DOHH2 (cell line): ENCODE data around the gene CRACR2A.

Experiments used
- H3F3A ChIP-seq: fragments of 200-600 bp; sonication (generic), shearing (Covaris generic); 2 replicates; pipeline ENCODE4 v1.6.0; 2016; ENCODE audit warnings: antibody characterized with exemption, mild to moderate bottlenecking; ENCODE audit not compliant: control insufficient read depth, insufficient read depth
- H3K27ac ChIP-seq: fragments of 200-600 bp; sonication (generic); 2 replicates; pipeline ENCODE4 v1.5.1; 2014; ENCODE audit warnings: low read depth, mild to moderate bottlenecking, low read length, moderate library complexity
- H3K27me3 ChIP-seq: fragments of 200-600 bp; sonication (generic); 2 replicates; pipeline ENCODE4 v1.6.1; 2014; ENCODE audit warnings: mild to moderate bottlenecking, low read length, mixed read lengths; ENCODE audit not compliant: control insufficient read depth
- H3K36me3 ChIP-seq: fragments of 200-600 bp; sonication (generic); 2 replicates; pipeline ENCODE4 v1.6.1; 2014; ENCODE audit warnings: mild to moderate bottlenecking, low read length, moderate library complexity, mixed read lengths; ENCODE audit not compliant: control insufficient read depth
- H3K4me1 ChIP-seq: fragments of 200-600 bp; sonication (generic); 2 replicates; pipeline ENCODE4 v1.6.1; 2014; ENCODE audit warnings: mild to moderate bottlenecking, low read length, mixed read lengths; ENCODE audit not compliant: control insufficient read depth
- H3K4me2 ChIP-seq: fragments of 200-600 bp; sonication (generic); 2 replicates; pipeline ENCODE4 v1.6.0; 2014; ENCODE audit warnings: mild to moderate bottlenecking, low read length, moderate library complexity
- H3K4me3 ChIP-seq: fragments of 200-600 bp; sonication (generic); 2 replicates; pipeline ENCODE4 v1.5.1; 2014; ENCODE audit warnings: mild to moderate bottlenecking, low read length, mixed read lengths
- H3K79me2 ChIP-seq: fragments of 200-600 bp; sonication (generic); 2 replicates; pipeline ENCODE4 v1.6.1; 2014; ENCODE audit warnings: mild to moderate bottlenecking, low read length, mixed read lengths; ENCODE audit not compliant: control insufficient read depth
- H3K9me2 ChIP-seq: fragments of 200-600 bp; sonication (generic); replicated peaks from 2 replicates; pipeline ENCODE4 v1.6.1; 2014; ENCODE audit warnings: mild to moderate bottlenecking, low read length, mixed read lengths; ENCODE audit not compliant: control insufficient read depth
- H3K9me3 ChIP-seq: fragments of 200-600 bp; sonication (generic); 2 replicates; pipeline ENCODE4 v1.6.1; 2014; ENCODE audit warnings: antibody characterized with exemption, low read length, mixed read lengths; ENCODE audit not compliant: control insufficient read depth, insufficient read depth
- H4K20me1 ChIP-seq: fragments of 200-600 bp; sonication (generic); 2 replicates; pipeline ENCODE4 v1.6.0; 2014; ENCODE audit warnings: low read depth, mild to moderate bottlenecking, antibody characterized with exemption, low read length, moderate library complexity; ENCODE audit not compliant: control insufficient read depth, insufficient read depth
- EZH2phosphoT487 ChIP-seq: fragments of 200-600 bp; sonication (generic); IDR thresholded peaks from 2 replicates; pipeline ENCODE4 v1.6.1; 2017; ENCODE audit warnings: borderline replicate concordance, mild to moderate bottlenecking, antibody characterized with exemption, low read length, moderate library complexity, mixed read lengths
- TF ChIP-seq, protein P1 (sequence below): fragments of 200-600 bp; sonication (generic); IDR thresholded peaks from one replicate; pipeline ENCODE4 v1.5.1; 2014; ENCODE audit warnings: antibody characterized with exemption, mild to moderate bottlenecking, low read depth, low read length; ENCODE audit not compliant: poor library complexity, severe bottlenecking

Gene CRACR2A

DNA sequence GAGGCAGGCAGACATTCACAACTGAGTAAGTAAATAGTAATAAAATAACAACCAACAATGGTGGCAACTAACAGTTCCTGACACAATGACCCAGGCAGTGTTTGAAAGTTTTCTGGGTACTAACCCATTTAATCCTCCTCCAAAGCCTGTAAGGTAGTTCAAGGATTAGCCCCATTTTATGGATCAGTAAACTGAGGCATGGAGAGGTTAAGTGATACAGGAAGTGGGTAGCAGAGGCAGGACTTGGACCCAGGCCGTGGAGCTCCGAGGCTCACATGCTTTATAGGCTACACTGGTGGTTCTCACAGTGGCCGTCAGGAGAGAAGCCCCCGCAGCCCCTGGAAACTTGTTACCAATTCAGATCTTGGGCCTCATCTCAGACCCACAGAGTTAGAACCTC is 17.5 kb downstream of the CRACR2A start:
- H4K20me1 ChIP-seq = no peaks in the 10 kb centered on the region
- H3K4me2 ChIP-seq = no peak overlapping the region

DNA sequence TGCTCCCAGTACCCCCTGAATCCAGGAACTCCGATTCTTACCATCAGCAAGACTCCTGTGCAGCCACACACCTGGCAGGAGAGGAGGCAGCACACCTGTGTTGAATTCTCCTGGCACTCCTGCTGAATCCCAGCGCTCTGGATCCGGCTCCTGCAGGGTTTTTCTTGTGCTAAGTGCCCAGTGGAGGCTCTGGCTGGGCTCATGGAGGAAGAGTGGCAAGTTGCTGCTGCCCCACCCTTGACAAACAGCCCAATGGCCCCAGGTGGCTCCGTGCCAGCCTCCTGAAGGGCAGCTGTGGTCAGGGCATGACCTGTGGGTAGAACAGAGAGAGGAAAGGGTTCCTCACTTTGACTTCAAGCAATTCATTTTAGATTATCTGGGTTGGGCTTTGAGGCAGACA is 20.0 kb downstream of the CRACR2A start:
- Histone ChIP-seq H3K9me2 (no peaks in the 10 kb centered on the region), H3K27me3 (no peaks in the 10 kb centered on the region), H3K79me2 (peaks cover 4% of the 10 kb centered on the region), H3K36me3 (peaks cover 32% of the 10 kb centered on the region), H3F3A (no peaks in the 10 kb centered on the region), H3K9me3 (no peaks in the 10 kb centered on the region), H3K4me2 (no peak overlapping the region), H3K27ac (no peak overlapping the region), H3K4me3 (no peak overlapping the region), H3K4me1 (no peaks in the 10 kb centered on the region), H4K20me1 (no peaks in the 10 kb centered on the region)
- TF ChIP-seq, protein P1, sequence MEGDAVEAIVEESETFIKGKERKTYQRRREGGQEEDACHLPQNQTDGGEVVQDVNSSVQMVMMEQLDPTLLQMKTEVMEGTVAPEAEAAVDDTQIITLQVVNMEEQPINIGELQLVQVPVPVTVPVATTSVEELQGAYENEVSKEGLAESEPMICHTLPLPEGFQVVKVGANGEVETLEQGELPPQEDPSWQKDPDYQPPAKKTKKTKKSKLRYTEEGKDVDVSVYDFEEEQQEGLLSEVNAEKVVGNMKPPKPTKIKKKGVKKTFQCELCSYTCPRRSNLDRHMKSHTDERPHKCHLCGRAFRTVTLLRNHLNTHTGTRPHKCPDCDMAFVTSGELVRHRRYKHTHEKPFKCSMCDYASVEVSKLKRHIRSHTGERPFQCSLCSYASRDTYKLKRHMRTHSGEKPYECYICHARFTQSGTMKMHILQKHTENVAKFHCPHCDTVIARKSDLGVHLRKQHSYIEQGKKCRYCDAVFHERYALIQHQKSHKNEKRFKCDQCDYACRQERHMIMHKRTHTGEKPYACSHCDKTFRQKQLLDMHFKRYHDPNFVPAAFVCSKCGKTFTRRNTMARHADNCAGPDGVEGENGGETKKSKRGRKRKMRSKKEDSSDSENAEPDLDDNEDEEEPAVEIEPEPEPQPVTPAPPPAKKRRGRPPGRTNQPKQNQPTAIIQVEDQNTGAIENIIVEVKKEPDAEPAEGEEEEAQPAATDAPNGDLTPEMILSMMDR = no peak
- no peak for TF ChIP-seq EZH2phosphoT487

More for the DNA sequence above, 17.5 kb downstream of the CRACR2A start:
- H3K27me3 ChIP-seq = no peaks in the 10 kb centered on the region
- H3K36me3 ChIP-seq = peaks cover 17% of the 10 kb centered on the region; the same call in 1 of the 2 replicates
- no peaks in the 10 kb centered on the region for H3K4me1 ChIP-seq
- H3K79me2 ChIP-seq = peaks cover 4% of the 10 kb centered on the region
- no peaks in the 10 kb centered on the region for H3F3A ChIP-seq
- H3K4me3 ChIP-seq = no peak overlapping the region
- TF ChIP-seq EZH2phosphoT487 = no peak
- TF ChIP-seq, protein P1 = no peak
- no peaks in the 10 kb centered on the region for H3K9me2 ChIP-seq
- no peaks in the 10 kb centered on the region for H3K9me3 ChIP-seq
- H3K27ac ChIP-seq = no peak overlapping the region

DNA sequence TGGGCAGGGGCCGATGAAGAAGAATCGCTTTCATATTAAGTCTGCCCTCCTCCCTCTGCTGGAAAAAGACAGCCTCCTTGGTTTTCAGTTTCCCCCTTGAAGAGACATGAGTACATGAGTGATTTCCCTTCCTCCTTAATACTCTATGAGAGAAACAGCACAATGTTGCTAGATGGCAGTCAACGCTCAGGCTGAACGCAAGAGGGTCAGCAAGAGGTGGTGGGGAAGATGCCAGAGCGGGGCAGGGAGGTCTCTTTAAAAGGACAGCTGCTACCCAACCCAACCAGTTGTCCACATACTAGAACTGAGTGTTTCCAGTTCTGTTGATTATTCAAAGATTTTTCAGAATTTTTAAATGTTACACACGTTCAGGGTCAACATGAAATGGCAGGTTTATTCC is 22.8 kb downstream of the CRACR2A start:
- H3K4me3 ChIP-seq = no peak overlapping the region
- no peaks in the 10 kb centered on the region for H3F3A ChIP-seq
- no peak overlapping the region for H3K27ac ChIP-seq
- H3K4me2 ChIP-seq = no peak overlapping the region
- H3K9me3 ChIP-seq = no peaks in the 10 kb centered on the region; the same call in 1 of the 2 replicates
- no peaks in the 10 kb centered on the region for H4K20me1 ChIP-seq
- H3K27me3 ChIP-seq = no peaks in the 10 kb centered on the region
- TF ChIP-seq, protein P1 = no peak
- no peak for TF ChIP-seq EZH2phosphoT487
- H3K36me3 ChIP-seq = peaks cover 45% of the 10 kb centered on the region
- no peaks in the 10 kb centered on the region for H3K4me1 ChIP-seq
- no peaks in the 10 kb centered on the region for H3K9me2 ChIP-seq
- peaks cover 4% of the 10 kb centered on the region; the same call in 1 of the 2 replicates for H3K79me2 ChIP-seq
